ENCODE measurements around the gene ZDHHC24. TPM values are rescaled to one million over a fixed set of nuclear protein-coding genes. Genes with fewer than 3 reads are reported as not detected.

The ZDHHC24 gene
- total and polyA plus RNA-seq, 7 donors: 3.9 to 7.6 (median 5.5) TPM

GRCh38 chr11:66478729-66479393, 67.0 kb downstream of the ZDHHC24 start:
- Histone ChIP-seq H3K36me3 (ENCODE audit: insufficient read depth in 1 of 2, low read depth in 1 of 2) (peaks cover 2 to 41% of the 10 kb centered on the region in 2 donors), H3K4me3 (peak overlapping the region; percentile 96), H3K27ac (peak overlapping the region; percentile 95), H3K9me3 (no peaks in the 10 kb centered on the region), H3K4me1 (peaks cover 24% of the 10 kb centered on the region), H3K27me3 (ENCODE audit: insufficient read depth in 3 of 3, low read length in 2 of 3) (no peaks in the 10 kb centered on the region)
- 45 to 53% (median 51%) methylated on average over 8 of the region's 8 CpGs for WGBS, 3 donors
- ATAC-seq: no peak
- no peak for DNase-seq
- intact Hi-C loops (cut with DNase I): loop anchor here in 1 of 2 donors (5.0 kb wide), 1 partner anchor 72 kb away; no protein-coding TSS in a partner anchor
- TF ChIP-seq, protein P1, sequence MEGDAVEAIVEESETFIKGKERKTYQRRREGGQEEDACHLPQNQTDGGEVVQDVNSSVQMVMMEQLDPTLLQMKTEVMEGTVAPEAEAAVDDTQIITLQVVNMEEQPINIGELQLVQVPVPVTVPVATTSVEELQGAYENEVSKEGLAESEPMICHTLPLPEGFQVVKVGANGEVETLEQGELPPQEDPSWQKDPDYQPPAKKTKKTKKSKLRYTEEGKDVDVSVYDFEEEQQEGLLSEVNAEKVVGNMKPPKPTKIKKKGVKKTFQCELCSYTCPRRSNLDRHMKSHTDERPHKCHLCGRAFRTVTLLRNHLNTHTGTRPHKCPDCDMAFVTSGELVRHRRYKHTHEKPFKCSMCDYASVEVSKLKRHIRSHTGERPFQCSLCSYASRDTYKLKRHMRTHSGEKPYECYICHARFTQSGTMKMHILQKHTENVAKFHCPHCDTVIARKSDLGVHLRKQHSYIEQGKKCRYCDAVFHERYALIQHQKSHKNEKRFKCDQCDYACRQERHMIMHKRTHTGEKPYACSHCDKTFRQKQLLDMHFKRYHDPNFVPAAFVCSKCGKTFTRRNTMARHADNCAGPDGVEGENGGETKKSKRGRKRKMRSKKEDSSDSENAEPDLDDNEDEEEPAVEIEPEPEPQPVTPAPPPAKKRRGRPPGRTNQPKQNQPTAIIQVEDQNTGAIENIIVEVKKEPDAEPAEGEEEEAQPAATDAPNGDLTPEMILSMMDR (IDR thresholded peaks at IDR 0.05): peak; percentile 69

- intact Hi-C loops (cut with DNase I): loop anchor here in 1 of 2 donors (5.0 kb wide), 1 partner anchor 70 kb away; no protein-coding TSS in a partner anchor
- no peak overlapping the region for H3K4me3 ChIP-seq
- H3K4me1 ChIP-seq: peaks cover 24% of the 10 kb centered on the region
- no peaks in the 10 kb centered on the region for H3K9me3 ChIP-seq
- DNase-seq: no peak
- H3K36me3 ChIP-seq (ENCODE audit: insufficient read depth in 1 of 2, low read depth in 1 of 2): peaks cover 2 to 41% of the 10 kb centered on the region in 2 donors
- no peak overlapping the region for H3K27ac ChIP-seq
- ATAC-seq: no peak
- TF ChIP-seq, protein P1 (IDR thresholded peaks at IDR 0.05): no peak
- no peaks in the 10 kb centered on the region for H3K27me3 ChIP-seq (ENCODE audit: insufficient read depth in 3 of 3, low read length in 2 of 3)
- WGBS, 3 donors: 59 to 70% (median 60%) methylated on average over 11 of the region's 11 CpGs
Measured at GRCh38 chr11:66477263-66478201, 68.3 kb downstream of the ZDHHC24 start.

- Histone ChIP-seq H3K9me3 (no peaks in the 10 kb centered on the region), H3K4me1 (peaks cover 18% of the 10 kb centered on the region), H3K36me3 (ENCODE audit: insufficient read depth in 1 of 2, low read depth in 1 of 2) (peaks cover 2 to 43% of the 10 kb centered on the region in 2 donors), H3K27me3 (ENCODE audit: insufficient read depth in 3 of 3, low read length in 2 of 3) (no peaks in the 10 kb centered on the region), H3K4me3 (no peak overlapping the region), H3K27ac (no peak overlapping the region)
- no peak for DNase-seq
- intact Hi-C loops (cut with DNase I): loop anchor here in 1 of 2 donors (5.0 kb wide), 1 partner anchor 70 kb away; no protein-coding TSS in a partner anchor
- 48 to 51% (median 48%) methylated on average over 9 of the region's 9 CpGs for WGBS, 3 donors
- ATAC-seq: no peak
- TF ChIP-seq, protein P1 (IDR thresholded peaks at IDR 0.05): no peak
Measured at GRCh38 chr11:66476841-66477251, 69.0 kb downstream of the ZDHHC24 start.

- TF ChIP-seq, protein P1 (IDR thresholded peaks at IDR 0.05): no peak
Measured at GRCh38 chr11:66476173-66476840, 69.5 kb downstream of the ZDHHC24 start.

More at GRCh38 chr11:66476173-66476840, 69.5 kb downstream of the ZDHHC24 start:
- ATAC-seq (no peak), DNase-seq (no peak)
- peaks cover 15% of the 10 kb centered on the region for H3K4me1 ChIP-seq
- WGBS, 3 donors: 74 to 82% (median 79%) methylated on average over 10 of the region's 10 CpGs
- H3K4me3 ChIP-seq: no peak overlapping the region
- no peaks in the 10 kb centered on the region for H3K9me3 ChIP-seq
- peaks cover 2 to 48% of the 10 kb centered on the region in 2 donors for H3K36me3 ChIP-seq (ENCODE audit: insufficient read depth in 1 of 2, low read depth in 1 of 2)
- H3K27me3 ChIP-seq (ENCODE audit: insufficient read depth in 3 of 3, low read length in 2 of 3): peaks cover 0 to under 1% (median 0%) of the 10 kb centered on the region in 3 donors
- H3K27ac ChIP-seq: no peak overlapping the region
- intact Hi-C loops (cut with DNase I): loop anchor here in 1 of 2 donors (5.0 kb wide), 1 partner anchor 69 kb away; no protein-coding TSS in a partner anchor

Measured in psoas muscle (tissue), 8 donors.